HepG2 (cell line): ENCODE measurements around the gene CNPY4. TPM values are rescaled to one million over a fixed set of nuclear protein-coding genes. Genes with fewer than 3 reads are reported as not detected.

Experiments used
- ELK4 ChIP-seq: sonication (generic); formaldehyde crosslinking; IDR thresholded peaks from 2 replicates; pipeline ENCODE4 v1.9.0; 2021; ENCODE audit warnings: missing genetic modification reagents, borderline replicate concordance
- SKI ChIP-seq: fragments of 450-650 bp; IDR thresholded peaks from one replicate; pipeline ENCODE4 v1.6.1; 2018; ENCODE audit warnings: mild to moderate bottlenecking; ENCODE audit not compliant: partially characterized antibody
- SOX13 ChIP-seq, 3 experiments: fragments of 450-650 bp in 1 of 3; sonication (generic) in 1 of 3; formaldehyde crosslinking in 1 of 3; IDR thresholded peaks in 2 of 3; conservative IDR thresholded peaks in 1 of 3; 2 replicates each; pipeline versions ENCODE4 v1.5.0 to v1.6.1; 2016 to 2020; ENCODE audit warnings: antibody characterized with exemption in 1 of 3, mild to moderate bottlenecking in 1 of 3, missing compliant biosample characterization in 1 of 3, missing genetic modification reagents in 1 of 3, moderate library complexity in 1 of 3
- ZFP1 ChIP-seq: IDR thresholded peaks from 2 replicates; pipeline ENCODE4 v1.6.1; 2016
- ZNF615 ChIP-seq: sonication (generic); formaldehyde crosslinking; IDR thresholded peaks from 2 replicates; pipeline ENCODE4 v1.5.0; 2020; ENCODE audit warnings: mild to moderate bottlenecking, missing genetic modification reagents, borderline replicate concordance
- polyA plus RNA-seq, 8 experiments: library from polyadenylated mRNA; depleted of rRNA in 3 of 8; stranded (reverse) in 7 of 8; unstranded in 1 of 8; fragments of >200 nt; fragmentation: Illumina TruSeq in 4 of 8; extraction: Trizol in 4 of 8; gene quantifications; 2 replicates each; pipeline versions ENCODE4 v1.2.1 to v1.2.3, GENCODE V29; 2011 to 2016; ENCODE audit warnings: low read depth in 4 of 8, missing spikeins in 1 of 8, mixed read lengths in 1 of 8; ENCODE audit not compliant: insufficient read depth in 1 of 8
- total RNA-seq, 5 experiments: library from RNA; depleted of rRNA; stranded (reverse); fragments of >200 nt; fragmentation: Illumina TruSeq; extraction: Trizol; gene quantifications; 2 replicates each; pipeline ENCODE4 v1.2.3, GENCODE V29; 2016; ENCODE audit warnings: low read depth in 1 of 5
- TF ChIP-seq, protein P1 (sequence below), 2 experiments: fragments of 450-650 bp in 1 of 2; sonication (generic) in 1 of 2; formaldehyde crosslinking in 1 of 2; IDR thresholded peaks; 2 replicates each; pipeline versions ENCODE4 v1.6.1 to v1.8.0; 2016 to 2022; ENCODE audit warnings: antibody characterized with exemption in 1 of 2, mild to moderate bottlenecking in 1 of 2, missing genetic modification reagents in 1 of 2
- TF ChIP-seq, protein P2 (sequence below): sonication (generic); formaldehyde crosslinking; IDR thresholded peaks from 2 replicates; pipeline ENCODE4 v1.5.0; 2020; ENCODE audit warnings: mild to moderate bottlenecking, missing genetic modification reagents
- TF ChIP-seq, protein P3 (sequence below): sonication (generic); formaldehyde crosslinking; IDR thresholded peaks from 2 replicates; pipeline ENCODE4 v1.9.0; 2022; ENCODE audit warnings: low read depth, missing genetic modification reagents
- TF ChIP-seq, protein P4 (sequence below): sonication (generic); formaldehyde crosslinking; IDR thresholded peaks from 2 replicates; pipeline ENCODE4 v1.8.0; 2022; ENCODE audit warnings: mild to moderate bottlenecking, missing genetic modification reagents, moderate library complexity
- TF ChIP-seq, protein P5 (sequence below): sonication (generic); formaldehyde crosslinking; IDR thresholded peaks from 2 replicates; pipeline ENCODE4 v1.8.0; 2023; ENCODE audit warnings: mild to moderate bottlenecking, missing genetic modification reagents

The CNPY4 gene
- total and polyA plus RNA-seq, 2 of the 13 experiments (the other 11 are each of a cell fraction or from before 2014, with no cell fraction given), result 6.2 to 12.7 TPM

DNA sequence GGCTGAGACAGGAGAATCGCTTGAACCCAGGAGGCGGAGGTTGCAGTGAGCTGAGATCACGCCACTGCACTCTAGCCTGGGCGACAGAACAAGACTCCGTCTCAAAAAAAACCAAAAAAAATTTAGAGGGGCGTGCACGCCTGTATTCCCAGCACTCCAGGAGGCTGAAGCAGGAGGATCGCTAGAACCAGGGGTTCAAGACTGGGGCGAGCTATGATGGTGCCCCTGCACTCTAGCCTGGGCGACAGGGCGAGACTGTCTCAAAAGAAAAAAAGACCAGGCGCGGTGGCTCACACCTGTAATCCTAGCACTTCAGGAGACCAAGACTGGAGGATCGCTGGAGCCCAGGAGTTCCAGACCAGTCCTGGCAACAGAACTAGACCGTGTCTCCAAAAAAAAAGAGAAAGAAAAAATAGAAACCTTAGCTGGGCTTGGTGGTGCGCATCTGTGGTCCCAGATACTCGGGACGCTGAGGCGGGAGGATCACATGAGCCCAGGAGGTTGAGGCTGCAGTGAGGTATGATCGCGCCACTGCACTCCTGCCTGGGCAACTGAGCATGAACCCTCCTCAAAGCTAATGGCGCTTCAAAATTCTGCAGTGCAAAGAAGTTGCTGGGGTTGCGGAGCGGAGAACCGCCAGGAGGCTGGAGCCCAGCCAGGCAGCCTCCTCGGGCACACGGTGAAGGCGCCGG is 7.0 kb downstream of the CNPY4 start (continued):
- TF ChIP-seq, protein P1, sequence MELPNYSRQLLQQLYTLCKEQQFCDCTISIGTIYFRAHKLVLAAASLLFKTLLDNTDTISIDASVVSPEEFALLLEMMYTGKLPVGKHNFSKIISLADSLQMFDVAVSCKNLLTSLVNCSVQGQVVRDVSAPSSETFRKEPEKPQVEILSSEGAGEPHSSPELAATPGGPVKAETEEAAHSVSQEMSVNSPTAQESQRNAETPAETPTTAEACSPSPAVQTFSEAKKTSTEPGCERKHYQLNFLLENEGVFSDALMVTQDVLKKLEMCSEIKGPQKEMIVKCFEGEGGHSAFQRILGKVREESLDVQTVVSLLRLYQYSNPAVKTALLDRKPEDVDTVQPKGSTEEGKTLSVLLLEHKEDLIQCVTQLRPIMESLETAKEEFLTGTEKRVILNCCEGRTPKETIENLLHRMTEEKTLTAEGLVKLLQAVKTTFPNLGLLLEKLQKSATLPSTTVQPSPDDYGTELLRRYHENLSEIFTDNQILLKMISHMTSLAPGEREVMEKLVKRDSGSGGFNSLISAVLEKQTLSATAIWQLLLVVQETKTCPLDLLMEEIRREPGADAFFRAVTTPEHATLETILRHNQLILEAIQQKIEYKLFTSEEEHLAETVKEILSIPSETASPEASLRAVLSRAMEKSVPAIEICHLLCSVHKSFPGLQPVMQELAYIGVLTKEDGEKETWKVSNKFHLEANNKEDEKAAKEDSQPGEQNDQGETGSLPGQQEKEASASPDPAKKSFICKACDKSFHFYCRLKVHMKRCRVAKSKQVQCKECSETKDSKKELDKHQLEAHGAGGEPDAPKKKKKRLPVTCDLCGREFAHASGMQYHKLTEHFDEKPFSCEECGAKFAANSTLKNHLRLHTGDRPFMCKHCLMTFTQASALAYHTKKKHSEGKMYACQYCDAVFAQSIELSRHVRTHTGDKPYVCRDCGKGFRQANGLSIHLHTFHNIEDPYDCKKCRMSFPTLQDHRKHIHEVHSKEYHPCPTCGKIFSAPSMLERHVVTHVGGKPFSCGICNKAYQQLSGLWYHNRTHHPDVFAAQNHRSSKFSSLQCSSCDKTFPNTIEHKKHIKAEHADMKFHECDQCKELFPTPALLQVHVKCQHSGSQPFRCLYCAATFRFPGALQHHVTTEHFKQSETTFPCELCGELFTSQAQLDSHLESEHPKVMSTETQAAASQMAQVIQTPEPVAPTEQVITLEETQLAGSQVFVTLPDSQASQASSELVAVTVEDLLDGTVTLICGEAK (IDR thresholded peaks at IDR 0.05), result no peak
- TF ChIP-seq, protein P1 (CRISPR knock-in tag; IDR thresholded peaks at IDR 0.05), result peak; percentile 31
- TF ChIP-seq ELK4, result no peak
- no peak; the same call in 1 of the 2 replicates for TF ChIP-seq ZNF615 (CRISPR knock-in tag)
- no peak for TF ChIP-seq ZFP1 (CRISPR knock-in tag)
- TF ChIP-seq SKI, result peak; percentile 8
- TF ChIP-seq SOX13 (IDR thresholded peaks at IDR 0.05), result no peak
- TF ChIP-seq SOX13 (CRISPR knock-in tag; conservative IDR thresholded peaks at IDR 0.05 in 1 of 2, IDR thresholded peaks at IDR 0.05 in 1 of 2), result 0 out of 4 replicates have a peak, but pooled peaks of 1 of the 2 experiments have one; percentile 3
- TF ChIP-seq, protein P2, sequence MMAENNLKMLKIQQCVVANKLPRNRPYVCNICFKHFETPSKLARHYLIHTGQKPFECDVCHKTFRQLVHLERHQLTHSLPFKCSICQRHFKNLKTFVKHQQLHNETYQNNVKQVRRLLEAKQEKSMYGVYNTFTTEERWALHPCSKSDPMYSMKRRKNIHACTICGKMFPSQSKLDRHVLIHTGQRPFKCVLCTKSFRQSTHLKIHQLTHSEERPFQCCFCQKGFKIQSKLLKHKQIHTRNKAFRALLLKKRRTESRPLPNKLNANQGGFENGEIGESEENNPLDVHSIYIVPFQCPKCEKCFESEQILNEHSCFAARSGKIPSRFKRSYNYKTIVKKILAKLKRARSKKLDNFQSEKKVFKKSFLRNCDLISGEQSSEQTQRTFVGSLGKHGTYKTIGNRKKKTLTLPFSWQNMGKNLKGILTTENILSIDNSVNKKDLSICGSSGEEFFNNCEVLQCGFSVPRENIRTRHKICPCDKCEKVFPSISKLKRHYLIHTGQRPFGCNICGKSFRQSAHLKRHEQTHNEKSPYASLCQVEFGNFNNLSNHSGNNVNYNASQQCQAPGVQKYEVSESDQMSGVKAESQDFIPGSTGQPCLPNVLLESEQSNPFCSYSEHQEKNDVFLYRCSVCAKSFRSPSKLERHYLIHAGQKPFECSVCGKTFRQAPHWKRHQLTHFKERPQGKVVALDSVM (CRISPR knock-in tag), result peak; percentile 77
- TF ChIP-seq, protein P3, sequence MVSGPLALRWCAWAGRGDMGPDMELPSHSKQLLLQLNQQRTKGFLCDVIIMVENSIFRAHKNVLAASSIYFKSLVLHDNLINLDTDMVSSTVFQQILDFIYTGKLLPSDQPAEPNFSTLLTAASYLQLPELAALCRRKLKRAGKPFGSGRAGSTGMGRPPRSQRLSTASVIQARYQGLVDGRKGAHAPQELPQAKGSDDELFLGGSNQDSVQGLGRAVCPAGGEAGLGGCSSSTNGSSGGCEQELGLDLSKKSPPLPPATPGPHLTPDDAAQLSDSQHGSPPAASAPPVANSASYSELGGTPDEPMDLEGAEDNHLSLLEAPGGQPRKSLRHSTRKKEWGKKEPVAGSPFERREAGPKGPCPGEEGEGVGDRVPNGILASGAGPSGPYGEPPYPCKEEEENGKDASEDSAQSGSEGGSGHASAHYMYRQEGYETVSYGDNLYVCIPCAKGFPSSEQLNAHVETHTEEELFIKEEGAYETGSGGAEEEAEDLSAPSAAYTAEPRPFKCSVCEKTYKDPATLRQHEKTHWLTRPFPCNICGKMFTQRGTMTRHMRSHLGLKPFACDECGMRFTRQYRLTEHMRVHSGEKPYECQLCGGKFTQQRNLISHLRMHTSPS (CRISPR knock-in tag), result no peak
- TF ChIP-seq, protein P4, sequence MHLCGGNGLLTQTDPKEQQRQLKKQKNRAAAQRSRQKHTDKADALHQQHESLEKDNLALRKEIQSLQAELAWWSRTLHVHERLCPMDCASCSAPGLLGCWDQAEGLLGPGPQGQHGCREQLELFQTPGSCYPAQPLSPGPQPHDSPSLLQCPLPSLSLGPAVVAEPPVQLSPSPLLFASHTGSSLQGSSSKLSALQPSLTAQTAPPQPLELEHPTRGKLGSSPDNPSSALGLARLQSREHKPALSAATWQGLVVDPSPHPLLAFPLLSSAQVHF (CRISPR knock-in tag), result peak; percentile 5; the same call in 1 of the 2 replicates
- TF ChIP-seq, protein P5, sequence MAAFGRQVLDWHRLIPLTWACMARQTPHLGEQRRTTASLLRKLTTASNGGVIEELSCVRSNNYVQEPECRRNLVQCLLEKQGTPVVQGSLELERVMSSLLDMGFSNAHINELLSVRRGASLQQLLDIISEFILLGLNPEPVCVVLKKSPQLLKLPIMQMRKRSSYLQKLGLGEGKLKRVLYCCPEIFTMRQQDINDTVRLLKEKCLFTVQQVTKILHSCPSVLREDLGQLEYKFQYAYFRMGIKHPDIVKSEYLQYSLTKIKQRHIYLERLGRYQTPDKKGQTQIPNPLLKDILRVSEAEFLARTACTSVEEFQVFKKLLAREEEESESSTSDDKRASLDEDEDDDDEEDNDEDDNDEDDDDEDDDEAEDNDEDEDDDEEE, result peak; percentile 40; the same call in 1 of the 2 replicates
